ENCODE measurements around the gene PDE4D.
"Not testable (repeated sequence)": the region's sequence is repeated elsewhere in the genome, so short reads cannot be mapped to it uniquely, and the experiment has no call there.

PDE4D gene

DNA sequence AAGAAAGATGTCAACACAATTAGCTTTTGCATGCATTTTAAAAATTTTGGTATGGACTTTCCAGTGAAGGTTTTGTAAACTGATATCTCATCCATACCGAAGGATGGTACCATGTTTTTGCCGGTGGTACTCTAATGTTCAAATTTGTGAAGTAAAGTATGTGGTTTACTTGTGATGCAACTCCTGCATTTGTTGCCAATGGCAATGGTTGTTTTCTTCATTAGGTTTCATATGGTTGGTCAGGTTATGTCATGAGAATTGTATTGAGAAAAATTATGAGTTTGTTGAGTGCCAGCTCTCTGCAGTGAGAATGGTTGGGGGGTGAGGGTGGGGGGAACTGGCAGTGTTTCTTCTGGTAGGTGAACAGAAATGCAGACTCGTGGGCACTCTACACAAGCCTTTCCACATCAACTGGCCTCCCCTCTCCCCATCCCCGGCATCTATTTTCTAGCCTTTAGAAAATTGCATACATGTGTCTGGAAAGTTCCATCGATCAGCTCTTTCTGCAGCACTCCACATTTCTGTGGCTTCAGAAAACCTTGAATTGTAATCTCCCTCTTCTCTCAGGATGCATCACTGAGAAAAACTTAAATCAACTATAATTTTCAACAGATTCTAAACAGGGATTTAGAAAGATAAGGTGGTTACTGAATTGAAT, 107.7 kb downstream of the PDE4D start:
- TF ChIP-seq, protein P1, sequence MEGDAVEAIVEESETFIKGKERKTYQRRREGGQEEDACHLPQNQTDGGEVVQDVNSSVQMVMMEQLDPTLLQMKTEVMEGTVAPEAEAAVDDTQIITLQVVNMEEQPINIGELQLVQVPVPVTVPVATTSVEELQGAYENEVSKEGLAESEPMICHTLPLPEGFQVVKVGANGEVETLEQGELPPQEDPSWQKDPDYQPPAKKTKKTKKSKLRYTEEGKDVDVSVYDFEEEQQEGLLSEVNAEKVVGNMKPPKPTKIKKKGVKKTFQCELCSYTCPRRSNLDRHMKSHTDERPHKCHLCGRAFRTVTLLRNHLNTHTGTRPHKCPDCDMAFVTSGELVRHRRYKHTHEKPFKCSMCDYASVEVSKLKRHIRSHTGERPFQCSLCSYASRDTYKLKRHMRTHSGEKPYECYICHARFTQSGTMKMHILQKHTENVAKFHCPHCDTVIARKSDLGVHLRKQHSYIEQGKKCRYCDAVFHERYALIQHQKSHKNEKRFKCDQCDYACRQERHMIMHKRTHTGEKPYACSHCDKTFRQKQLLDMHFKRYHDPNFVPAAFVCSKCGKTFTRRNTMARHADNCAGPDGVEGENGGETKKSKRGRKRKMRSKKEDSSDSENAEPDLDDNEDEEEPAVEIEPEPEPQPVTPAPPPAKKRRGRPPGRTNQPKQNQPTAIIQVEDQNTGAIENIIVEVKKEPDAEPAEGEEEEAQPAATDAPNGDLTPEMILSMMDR (conservative IDR thresholded peaks at IDR 0.05; ENCODE audit: low read length): no peak
- H3K4me3 ChIP-seq (ENCODE audit: low read length): no peak overlapping the region
- DNase-seq (ENCODE audit: low read depth): peak; percentile 52

DNA sequence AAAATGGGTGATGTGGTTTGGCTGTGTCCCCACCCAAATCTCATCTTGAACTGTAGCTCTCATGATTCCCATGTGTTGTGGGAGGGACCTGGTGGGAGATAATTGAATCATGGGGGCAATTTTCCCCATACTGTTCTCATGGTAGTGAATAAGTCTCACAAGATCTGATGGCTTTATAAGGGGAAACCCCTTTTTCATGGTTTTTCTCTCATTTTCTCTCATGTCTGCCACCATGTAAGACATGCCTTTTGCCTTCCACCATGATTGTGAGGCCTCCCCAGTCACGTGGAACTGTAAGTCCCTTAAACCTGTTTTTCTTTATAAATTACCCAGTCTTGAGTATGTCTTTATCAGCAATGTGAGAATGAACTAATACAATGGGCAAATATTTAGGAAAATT, 108.8 kb downstream of the PDE4D start:
- DNase-seq (ENCODE audit: low read depth); H3K4me3 ChIP-seq (ENCODE audit: low read length): not testable (repeated sequence)

DNA sequence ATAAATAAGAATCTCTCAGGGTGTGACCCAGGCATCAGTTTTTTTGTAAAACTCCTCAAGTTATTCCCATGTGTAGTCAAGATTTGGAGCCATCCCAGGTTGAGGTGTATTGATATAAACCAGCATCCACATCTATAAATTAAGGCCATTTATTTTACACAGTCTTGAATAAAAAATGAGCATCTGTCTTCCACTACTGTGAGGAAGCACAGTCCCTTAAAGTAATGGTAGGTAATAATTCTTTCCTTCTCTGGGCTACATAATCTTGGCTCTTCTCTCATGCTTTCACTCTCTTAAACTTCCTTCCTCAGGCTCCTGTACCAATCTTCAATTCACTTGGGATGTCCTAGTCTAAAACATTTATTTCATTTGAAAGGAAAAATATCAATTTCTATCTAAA, 110.3 kb downstream of the PDE4D start:
- TF ChIP-seq, protein P1 (conservative IDR thresholded peaks at IDR 0.05; ENCODE audit: low read length): no peak
- no peak for DNase-seq (ENCODE audit: low read depth)
- no peak overlapping the region for H3K4me3 ChIP-seq (ENCODE audit: low read length)

DNA sequence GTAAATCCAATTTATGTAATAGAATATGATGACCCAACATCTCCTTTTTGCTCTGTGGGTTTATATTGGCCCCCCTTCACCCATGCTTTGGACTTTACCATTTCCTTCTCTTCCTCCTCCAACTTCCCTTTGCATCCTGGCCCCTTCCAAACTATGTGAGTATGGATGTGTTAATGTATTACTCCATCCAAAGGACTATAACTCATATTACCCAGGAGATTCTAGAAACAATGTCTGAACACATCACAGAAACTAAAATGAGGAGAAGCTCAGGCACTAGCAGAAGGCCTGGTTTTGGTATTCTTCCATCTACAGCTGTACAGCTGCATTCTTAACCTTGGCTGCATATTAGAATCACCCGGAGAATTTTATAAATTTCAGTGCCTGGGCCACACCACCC, 110.7 kb downstream of the PDE4D start:
- no peak overlapping the region for H3K4me3 ChIP-seq (ENCODE audit: low read length)
- TF ChIP-seq, protein P1 (conservative IDR thresholded peaks at IDR 0.05; ENCODE audit: low read length): no peak
- DNase-seq (ENCODE audit: low read depth): no peak

DNA sequence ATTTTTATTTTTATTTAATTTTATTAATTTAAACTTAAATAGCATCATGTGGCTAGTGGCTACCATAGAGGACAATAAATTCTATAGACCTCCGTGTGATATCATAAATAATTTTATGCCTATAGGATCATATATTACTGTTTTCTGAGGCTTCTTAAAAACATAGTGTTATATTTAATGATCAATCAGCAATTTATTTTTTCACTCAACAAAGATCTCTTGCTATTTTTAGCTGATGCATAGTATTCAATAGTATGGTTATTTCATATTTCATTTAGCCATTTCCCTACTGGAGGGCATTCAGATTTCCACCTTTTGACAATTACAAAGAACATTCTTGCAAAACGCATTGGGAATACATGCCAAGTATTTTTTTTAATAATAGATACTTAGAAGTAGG, 114.1 kb downstream of the PDE4D start:
- DNase-seq (ENCODE audit: low read depth): no peak
- TF ChIP-seq, protein P1 (conservative IDR thresholded peaks at IDR 0.05; ENCODE audit: low read length): no peak
- H3K4me3 ChIP-seq (ENCODE audit: low read length): no peak overlapping the region

DNA sequence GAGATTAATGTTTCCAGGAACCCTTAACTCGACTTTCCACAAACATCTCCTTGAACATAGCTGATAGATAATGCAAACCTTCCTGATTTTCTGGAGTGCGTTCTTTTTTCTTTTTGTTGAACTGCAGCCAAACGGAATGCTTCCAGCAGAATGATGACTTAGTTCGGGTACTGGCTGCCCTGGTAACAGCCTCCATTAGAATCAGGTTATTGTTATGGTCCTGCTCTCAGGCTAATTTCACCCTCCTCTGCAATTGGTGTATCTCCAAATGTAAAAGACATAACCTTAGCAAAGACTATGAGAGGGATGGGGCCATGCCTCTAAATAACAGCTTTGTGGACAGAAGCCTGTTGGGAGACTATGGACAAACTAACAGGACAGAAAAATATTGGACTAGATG, 116.5 kb downstream of the PDE4D start:
- DNase-seq (ENCODE audit: low read depth): no peak
- H3K4me3 ChIP-seq (ENCODE audit: low read length): no peak overlapping the region
- TF ChIP-seq, protein P1 (conservative IDR thresholded peaks at IDR 0.05; ENCODE audit: low read length): no peak

DNA sequence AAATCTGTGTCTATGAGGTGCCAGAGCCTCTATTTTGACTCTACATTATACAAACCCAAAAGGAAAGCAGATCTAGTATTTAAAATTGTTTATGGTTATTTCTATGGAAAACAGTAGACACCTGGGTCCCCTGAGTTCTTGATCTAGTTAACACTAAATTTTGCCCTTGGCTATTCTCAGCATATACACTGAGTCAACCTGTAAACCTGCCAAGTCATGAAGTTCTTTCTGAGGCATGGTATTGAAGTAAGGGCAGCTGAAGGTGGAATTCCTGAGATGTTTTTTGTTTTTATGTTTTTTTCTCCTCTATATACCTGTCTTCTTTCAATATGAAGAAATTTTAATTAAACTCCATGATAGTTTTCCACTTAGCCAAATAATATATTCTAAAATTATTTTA, 120.2 kb downstream of the PDE4D start:
- no peak for DNase-seq (ENCODE audit: low read depth)
- TF ChIP-seq, protein P1 (conservative IDR thresholded peaks at IDR 0.05; ENCODE audit: low read length): no peak
- H3K4me3 ChIP-seq (ENCODE audit: low read length): no peak overlapping the region

DNA sequence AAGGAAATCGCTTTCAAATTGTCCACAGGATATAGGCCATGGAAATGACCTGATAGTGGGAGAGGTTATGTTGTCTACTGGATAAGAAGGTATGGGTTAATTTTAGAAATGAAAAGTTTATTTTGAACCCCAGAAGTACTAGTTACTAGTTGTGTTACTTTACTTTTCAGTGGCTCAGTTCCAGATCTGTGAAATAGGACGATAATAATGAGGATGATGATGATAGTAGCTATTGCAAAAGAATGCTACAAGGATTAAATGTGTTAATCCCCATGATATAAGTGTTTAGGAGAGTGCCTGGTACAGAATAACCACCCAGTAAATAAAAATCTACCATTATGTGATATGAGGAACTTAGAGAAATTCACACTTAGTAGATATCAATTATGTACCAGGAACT, 120.8 kb downstream of the PDE4D start:
- TF ChIP-seq, protein P1 (conservative IDR thresholded peaks at IDR 0.05; ENCODE audit: low read length): no peak

More for the DNA sequence above, 120.8 kb downstream of the PDE4D start:
- DNase-seq (ENCODE audit: low read depth): no peak
- no peak overlapping the region for H3K4me3 ChIP-seq (ENCODE audit: low read length)

All from AG10803 (cell line).